HG02852 (cell line): Measurements from ENCODE around the gene SLC22A15.
"Not testable (repeated sequence)": the region's sequence is repeated elsewhere in the genome, so short reads cannot be mapped to it uniquely, and the experiment has no call there.

Experiments used
- ATAC-seq: cut with Tn5 transposase; IDR thresholded peaks from one replicate; pipeline ENCODE4 v1.9.1; 2021; ENCODE audit warnings: mild to moderate bottlenecking, moderate library complexity; ENCODE audit not compliant: unreplicated experiment

The SLC22A15 gene

GRCh38 chr1:116031302-116031835 lies 55.1 kb downstream of the SLC22A15 start:
- ATAC-seq, result no peak

GRCh38 chr1:116033322-116033721 lies 57.0 kb downstream of the SLC22A15 start:
- no peak for ATAC-seq

GRCh38 chr1:116036255-116036654 lies 59.9 kb downstream of the SLC22A15 start:
- no peak for ATAC-seq

- ATAC-seq, result no peak
Measured at GRCh38 chr1:116038679-116039078, 62.4 kb downstream of the SLC22A15 start.

- no peak for ATAC-seq
Measured at GRCh38 chr1:116044071-116044470, 67.8 kb downstream of the SLC22A15 start.

GRCh38 chr1:116046933-116047332 lies 70.6 kb downstream of the SLC22A15 start:
- ATAC-seq, result not testable (repeated sequence)

GRCh38 chr1:116051896-116052295 lies 75.6 kb downstream of the SLC22A15 start:
- not testable (repeated sequence) for ATAC-seq

- no peak for ATAC-seq
Measured at GRCh38 chr1:116062201-116062600, 85.9 kb downstream of the SLC22A15 start.

- ATAC-seq, result no peak
Measured at GRCh38 chr1:116064616-116065015, 88.3 kb downstream of the SLC22A15 start.

- no peak for ATAC-seq
Measured at GRCh38 chr1:116066868-116067565, 90.7 kb downstream of the SLC22A15 start.

GRCh38 chr1:116067566-116067890 lies 91.2 kb downstream of the SLC22A15 start:
- no peak for ATAC-seq

GRCh38 chr1:116075575-116075974 lies 99.3 kb downstream of the SLC22A15 start:
- no peak for ATAC-seq

- ATAC-seq, result no peak
Measured at GRCh38 chr1:116075990-116076389, 99.7 kb downstream of the SLC22A15 start.

GRCh38 chr1:116076831-116077230 lies 100.5 kb downstream of the SLC22A15 start:
- no peak for ATAC-seq

- no peak for ATAC-seq
Measured at GRCh38 chr1:116078699-116079223, 102.4 kb downstream of the SLC22A15 start.

- ATAC-seq, result no peak
Measured at GRCh38 chr1:116087628-116088027, 111.3 kb downstream of the SLC22A15 start.

GRCh38 chr1:116089870-116090269 lies 113.6 kb downstream of the SLC22A15 start:
- ATAC-seq, result no peak

GRCh38 chr1:116091083-116091482 lies 114.8 kb downstream of the SLC22A15 start:
- no peak for ATAC-seq

- no peak for ATAC-seq
Measured at GRCh38 chr1:116092752-116093489, 116.6 kb downstream of the SLC22A15 start.

GRCh38 chr1:116095027-116095426 lies 118.7 kb downstream of the SLC22A15 start:
- no peak for ATAC-seq

GRCh38 chr1:116096013-116096618 lies 119.8 kb downstream of the SLC22A15 start:
- ATAC-seq, result no peak

- ATAC-seq, result no peak
Measured at GRCh38 chr1:116097626-116098025, 121.3 kb downstream of the SLC22A15 start.
